DOHH2 (cell line): ENCODE measurements around the gene RAB17.

Experiments used
- H3F3A ChIP-seq: fragments of 200-600 bp; sonication (generic), shearing (Covaris generic); 2 replicates; pipeline ENCODE4 v1.6.0; 2016; ENCODE audit warnings: antibody characterized with exemption, mild to moderate bottlenecking; ENCODE audit not compliant: control insufficient read depth, insufficient read depth
- H3K27ac ChIP-seq: fragments of 200-600 bp; sonication (generic); 2 replicates; pipeline ENCODE4 v1.5.1; 2014; ENCODE audit warnings: low read depth, mild to moderate bottlenecking, low read length, moderate library complexity
- H3K27me3 ChIP-seq: fragments of 200-600 bp; sonication (generic); 2 replicates; pipeline ENCODE4 v1.6.1; 2014; ENCODE audit warnings: mild to moderate bottlenecking, low read length, mixed read lengths; ENCODE audit not compliant: control insufficient read depth
- H3K36me3 ChIP-seq: fragments of 200-600 bp; sonication (generic); 2 replicates; pipeline ENCODE4 v1.6.1; 2014; ENCODE audit warnings: mild to moderate bottlenecking, low read length, moderate library complexity, mixed read lengths; ENCODE audit not compliant: control insufficient read depth
- H3K4me1 ChIP-seq: fragments of 200-600 bp; sonication (generic); 2 replicates; pipeline ENCODE4 v1.6.1; 2014; ENCODE audit warnings: mild to moderate bottlenecking, low read length, mixed read lengths; ENCODE audit not compliant: control insufficient read depth
- H3K4me2 ChIP-seq: fragments of 200-600 bp; sonication (generic); 2 replicates; pipeline ENCODE4 v1.6.0; 2014; ENCODE audit warnings: mild to moderate bottlenecking, low read length, moderate library complexity
- H3K4me3 ChIP-seq: fragments of 200-600 bp; sonication (generic); 2 replicates; pipeline ENCODE4 v1.5.1; 2014; ENCODE audit warnings: mild to moderate bottlenecking, low read length, mixed read lengths
- H3K79me2 ChIP-seq: fragments of 200-600 bp; sonication (generic); 2 replicates; pipeline ENCODE4 v1.6.1; 2014; ENCODE audit warnings: mild to moderate bottlenecking, low read length, mixed read lengths; ENCODE audit not compliant: control insufficient read depth
- H3K9me2 ChIP-seq: fragments of 200-600 bp; sonication (generic); replicated peaks from 2 replicates; pipeline ENCODE4 v1.6.1; 2014; ENCODE audit warnings: mild to moderate bottlenecking, low read length, mixed read lengths; ENCODE audit not compliant: control insufficient read depth
- H3K9me3 ChIP-seq: fragments of 200-600 bp; sonication (generic); 2 replicates; pipeline ENCODE4 v1.6.1; 2014; ENCODE audit warnings: antibody characterized with exemption, low read length, mixed read lengths; ENCODE audit not compliant: control insufficient read depth, insufficient read depth
- H4K20me1 ChIP-seq: fragments of 200-600 bp; sonication (generic); 2 replicates; pipeline ENCODE4 v1.6.0; 2014; ENCODE audit warnings: low read depth, mild to moderate bottlenecking, antibody characterized with exemption, low read length, moderate library complexity; ENCODE audit not compliant: control insufficient read depth, insufficient read depth
- CTCF ChIP-seq: fragments of 200-600 bp; sonication (generic); IDR thresholded peaks from one replicate; pipeline ENCODE4 v1.5.1; 2014; ENCODE audit warnings: antibody characterized with exemption, mild to moderate bottlenecking, low read depth, low read length; ENCODE audit not compliant: poor library complexity, severe bottlenecking
- EZH2phosphoT487 ChIP-seq: fragments of 200-600 bp; sonication (generic); IDR thresholded peaks from 2 replicates; pipeline ENCODE4 v1.6.1; 2017; ENCODE audit warnings: borderline replicate concordance, mild to moderate bottlenecking, antibody characterized with exemption, low read length, moderate library complexity, mixed read lengths

Gene RAB17

GRCh38 chr2:237565974-237566373 is 24.6 kb downstream of the RAB17 start:
- TF ChIP-seq EZH2phosphoT487: no peak
- no peak for TF ChIP-seq CTCF
- no peaks in the 10 kb centered on the region; the same call in 1 of the 2 replicates for H3K9me3 ChIP-seq
- no peak overlapping the region for H3K27ac ChIP-seq
- H3K9me2 ChIP-seq: no peaks in the 10 kb centered on the region
- no peaks in the 10 kb centered on the region for H3F3A ChIP-seq
- no peak overlapping the region for H3K4me2 ChIP-seq
- no peaks in the 10 kb centered on the region for H3K36me3 ChIP-seq
- H3K4me3 ChIP-seq: no peak overlapping the region
- no peaks in the 10 kb centered on the region for H3K79me2 ChIP-seq
- H4K20me1 ChIP-seq: no peaks in the 10 kb centered on the region
- no peaks in the 10 kb centered on the region; the same call in 1 of the 2 replicates for H3K27me3 ChIP-seq
- H3K4me1 ChIP-seq: no peaks in the 10 kb centered on the region

- Histone ChIP-seq H3K27ac (no peak overlapping the region), H3K27me3 (no peaks in the 10 kb centered on the region; the same call in 1 of the 2 replicates), H3F3A (no peaks in the 10 kb centered on the region), H3K9me2 (no peaks in the 10 kb centered on the region), H3K4me3 (no peak overlapping the region), H3K79me2 (no peaks in the 10 kb centered on the region), H3K4me1 (no peaks in the 10 kb centered on the region), H3K36me3 (no peaks in the 10 kb centered on the region), H4K20me1 (no peaks in the 10 kb centered on the region), H3K9me3 (no peaks in the 10 kb centered on the region; the same call in 1 of the 2 replicates), H3K4me2 (no peak overlapping the region)
- TF ChIP-seq EZH2phosphoT487 (no peak), CTCF (no peak)
These were observed 25.9 kb downstream of the RAB17 start for GRCh38 chr2:237564526-237565131.

GRCh38 chr2:237563816-237564215 is 26.7 kb downstream of the RAB17 start:
- no peak overlapping the region for H3K4me2 ChIP-seq
- H3K4me1 ChIP-seq: no peaks in the 10 kb centered on the region
- no peaks in the 10 kb centered on the region; the same call in 1 of the 2 replicates for H3K27me3 ChIP-seq
- H3K79me2 ChIP-seq: no peaks in the 10 kb centered on the region
- TF ChIP-seq CTCF: no peak
- TF ChIP-seq EZH2phosphoT487: no peak
- no peak overlapping the region for H3K4me3 ChIP-seq
- no peaks in the 10 kb centered on the region for H3K36me3 ChIP-seq
- no peaks in the 10 kb centered on the region; the same call in 1 of the 2 replicates for H3K9me3 ChIP-seq
- H3K27ac ChIP-seq: no peak overlapping the region
- H3F3A ChIP-seq: no peaks in the 10 kb centered on the region
- H3K9me2 ChIP-seq: no peaks in the 10 kb centered on the region
- H4K20me1 ChIP-seq: no peaks in the 10 kb centered on the region
